NCI-H82 (cell line): Measurements from ENCODE around the gene C17orf100.

Experiments
- DNase-seq: peaks from one replicate; lab custom pipeline; 2025; lab: John Stamatoyannopoulos, UW

The C17orf100 gene

DNA sequence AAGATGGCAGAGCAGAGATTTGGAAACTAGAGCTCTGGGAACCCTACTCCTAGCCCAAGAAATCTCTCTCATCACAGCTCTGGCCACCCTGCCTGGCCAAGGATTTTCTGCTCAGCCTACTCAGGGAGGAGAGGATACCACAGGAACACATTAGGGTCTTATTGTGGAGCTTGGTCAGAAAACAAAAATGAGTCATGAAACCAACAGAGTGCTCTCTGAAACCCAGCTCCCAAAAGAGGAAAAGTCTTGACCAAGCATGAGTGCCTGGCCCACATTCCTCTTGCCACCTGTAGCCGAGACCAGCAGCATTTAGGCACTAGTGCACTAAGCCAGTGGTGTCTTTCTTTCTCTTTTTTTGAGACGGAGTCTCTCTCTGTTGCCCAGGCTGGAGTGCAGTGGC lies 43.5 kb downstream of the C17orf100 start:
- DNase-seq = no peak

DNA sequence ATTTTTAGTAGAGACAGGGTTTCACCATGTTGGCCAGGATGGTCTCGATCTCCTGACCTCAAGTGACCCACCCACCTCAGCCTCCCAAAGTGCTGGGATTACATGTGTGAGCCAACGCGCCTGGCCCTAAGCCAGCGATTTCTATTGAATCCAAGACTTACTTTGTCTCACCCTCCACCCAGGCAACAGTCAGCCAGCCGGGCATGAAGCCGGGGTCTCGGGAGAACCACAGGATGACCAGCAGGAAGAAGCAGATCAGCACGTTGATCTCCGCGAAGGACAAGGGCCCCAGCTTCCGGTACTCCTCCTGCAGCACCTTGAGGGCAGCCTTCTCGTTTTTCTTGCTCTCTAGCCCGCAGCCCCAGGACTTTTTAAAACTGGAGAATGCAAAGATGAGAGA lies 44.0 kb downstream of the C17orf100 start:
- DNase-seq = no peak

DNA sequence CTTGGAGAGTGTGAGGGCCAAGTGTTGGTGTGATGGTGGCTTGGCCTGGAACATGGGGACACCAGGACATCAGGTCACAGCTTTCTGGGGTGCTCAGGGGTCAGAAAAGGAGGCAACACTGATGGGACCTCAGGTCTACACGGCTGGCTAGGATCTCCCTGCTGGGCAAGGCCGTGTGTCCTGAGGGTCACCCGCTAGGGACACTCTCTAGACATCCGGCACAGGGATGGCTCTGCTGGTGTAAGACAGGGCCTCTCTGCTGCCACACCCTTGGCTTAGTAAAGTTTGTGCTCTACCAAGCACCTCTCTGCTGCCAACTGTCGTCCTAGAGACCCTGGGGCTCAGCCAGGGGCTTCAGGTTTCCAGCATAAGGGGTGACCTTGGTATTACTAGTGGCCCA lies 45.3 kb downstream of the C17orf100 start:
- DNase-seq = no peak

DNA sequence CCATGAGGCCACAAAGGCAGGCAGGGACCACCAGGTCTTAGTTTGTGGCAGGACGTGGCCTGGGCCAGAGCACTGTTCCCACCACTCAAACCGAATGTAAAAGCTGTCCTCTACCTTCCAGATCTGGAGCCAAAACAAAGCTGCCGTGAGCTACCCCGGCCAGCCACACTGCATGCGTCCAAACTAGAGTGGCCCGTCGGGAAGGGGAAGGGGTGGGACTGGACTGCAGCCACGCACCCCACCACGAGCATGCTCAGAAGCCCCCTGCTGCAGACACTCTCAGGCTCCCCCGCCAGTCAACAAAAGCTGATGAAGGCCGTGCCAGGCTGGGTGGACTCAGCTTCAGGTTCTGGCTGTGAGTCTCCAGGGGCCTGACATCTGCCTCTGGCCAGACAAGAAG lies 46.4 kb downstream of the C17orf100 start:
- DNase-seq = no peak

DNA sequence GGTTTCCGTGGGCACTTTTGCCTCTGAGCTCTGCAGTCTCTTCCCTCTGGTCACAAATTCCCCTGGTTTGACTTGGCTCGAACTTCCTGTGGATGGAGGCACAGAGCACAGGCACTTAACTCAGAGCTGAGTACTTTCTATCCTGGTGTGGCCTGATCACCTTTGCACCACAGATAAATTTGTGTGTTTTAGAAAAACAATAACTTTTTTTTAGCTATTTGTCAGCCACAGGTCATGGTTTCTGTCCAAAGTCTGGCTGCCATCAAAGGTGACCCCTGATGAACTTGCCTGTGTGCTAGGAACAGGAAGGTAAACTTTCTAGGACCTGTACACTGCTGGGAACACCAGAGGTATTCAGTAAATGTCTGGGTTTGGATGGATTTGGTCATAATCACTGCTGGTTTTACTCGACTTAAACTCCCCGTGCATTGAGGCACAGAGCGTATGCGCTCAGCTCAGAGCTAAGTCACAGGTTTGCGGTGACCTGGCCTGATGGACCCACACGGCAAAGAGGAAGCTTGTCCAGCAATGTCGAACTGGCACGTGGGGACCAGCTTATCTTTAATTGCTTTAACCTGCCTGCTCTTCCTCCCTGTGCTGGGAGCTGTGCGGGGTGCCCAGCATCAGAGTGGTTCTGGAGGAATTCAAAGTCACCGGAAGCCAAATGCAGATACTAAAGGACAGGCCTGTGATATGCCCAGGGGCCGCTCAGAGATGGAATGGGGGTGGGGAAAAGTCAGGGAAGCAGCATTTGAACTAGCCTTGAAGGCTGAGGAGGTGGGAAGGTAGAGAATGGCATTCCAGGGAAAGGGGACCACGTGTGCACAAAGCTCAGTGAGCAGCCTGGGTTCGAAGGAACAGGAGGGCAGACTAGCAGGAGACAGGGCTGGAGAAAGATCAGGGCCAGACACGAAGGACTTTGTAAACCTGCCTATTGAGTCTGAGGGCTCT lies 48.7 kb downstream of the C17orf100 start:
- no peak for DNase-seq

DNA sequence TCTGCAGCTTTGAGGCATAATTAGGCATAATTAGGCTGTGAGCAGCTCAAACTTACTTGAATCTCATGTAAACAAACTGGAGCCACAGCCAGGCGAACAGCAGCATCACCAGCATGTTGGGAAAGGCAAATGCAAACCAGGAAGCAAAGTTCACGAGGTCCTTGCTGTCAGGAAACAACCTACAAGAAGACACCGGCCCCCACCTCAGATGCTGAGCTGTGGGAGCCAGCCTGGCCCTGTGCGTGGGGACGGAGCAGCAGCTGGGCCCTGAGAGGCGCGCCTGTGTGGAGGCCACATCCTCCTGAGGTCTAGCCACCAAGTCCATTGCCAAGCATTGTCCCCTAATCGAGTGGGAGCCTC lies 49.4 kb downstream of the C17orf100 start:
- no peak for DNase-seq

DNA sequence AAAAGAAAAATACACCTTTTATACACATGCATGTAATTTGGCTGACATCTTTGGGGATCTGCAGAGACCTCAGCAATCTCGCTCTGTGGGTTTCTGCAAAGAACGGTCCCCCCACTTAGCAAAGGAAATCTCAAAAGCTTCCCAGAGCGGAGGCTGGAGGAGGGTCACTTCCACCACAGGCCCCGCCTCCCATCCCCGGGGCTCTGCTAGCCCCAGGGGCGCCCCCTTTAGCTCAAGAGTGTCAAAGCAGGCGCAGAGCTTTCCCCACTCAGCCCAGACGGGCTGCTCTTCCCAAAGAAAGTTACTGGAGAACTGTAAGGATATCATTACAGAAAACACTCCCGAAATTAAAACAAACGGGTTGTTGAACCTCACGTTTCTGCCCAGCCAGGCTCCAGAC lies 50.2 kb downstream of the C17orf100 start:
- DNase-seq = peak; percentile 71

DNA sequence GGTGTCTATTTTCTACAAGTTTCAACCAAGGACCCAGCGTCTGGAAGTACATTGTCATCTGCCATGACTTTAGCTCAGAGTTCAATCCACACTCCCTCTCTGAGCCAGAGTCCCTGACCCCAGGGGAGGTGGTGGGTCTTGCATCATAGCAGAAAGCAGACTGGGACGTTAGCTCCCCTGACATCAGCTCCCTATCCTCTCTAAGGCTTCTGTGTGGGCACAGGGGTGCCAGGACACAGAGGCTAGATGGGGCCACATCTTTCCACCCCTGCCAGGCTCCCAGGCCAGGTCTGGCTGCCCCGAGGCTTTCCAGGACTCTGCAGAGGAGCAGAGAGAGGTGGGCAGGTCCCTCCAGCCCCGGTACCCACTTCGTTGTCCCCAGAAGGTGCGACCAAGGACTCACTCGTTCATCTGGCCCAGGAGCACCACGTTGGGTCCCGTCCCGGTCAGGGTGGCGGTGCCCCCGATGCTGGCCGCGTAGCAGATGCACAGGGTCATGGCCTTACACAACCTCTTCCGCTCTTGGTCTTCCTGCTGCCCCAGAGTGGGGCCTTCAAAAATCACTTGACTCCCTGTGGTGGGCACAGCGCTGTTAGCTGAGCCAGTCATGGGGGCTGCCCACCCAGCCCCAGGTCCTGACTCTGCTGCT lies 51.1 kb downstream of the C17orf100 start:
- DNase-seq = no peak
